ENCODE data around the gene ITGA2B. TPM values are rescaled to one million over a fixed set of nuclear protein-coding genes. Genes with fewer than 3 reads are reported as not detected.
"Not testable (repeated sequence)": the region's sequence is repeated elsewhere in the genome, so short reads cannot be mapped to it uniquely, and the experiment has no call there.

The ITGA2B gene
- total and polyA plus RNA-seq, 2 experiments from 2014 or later, result 13.3 to 13.9 TPM

DNA sequence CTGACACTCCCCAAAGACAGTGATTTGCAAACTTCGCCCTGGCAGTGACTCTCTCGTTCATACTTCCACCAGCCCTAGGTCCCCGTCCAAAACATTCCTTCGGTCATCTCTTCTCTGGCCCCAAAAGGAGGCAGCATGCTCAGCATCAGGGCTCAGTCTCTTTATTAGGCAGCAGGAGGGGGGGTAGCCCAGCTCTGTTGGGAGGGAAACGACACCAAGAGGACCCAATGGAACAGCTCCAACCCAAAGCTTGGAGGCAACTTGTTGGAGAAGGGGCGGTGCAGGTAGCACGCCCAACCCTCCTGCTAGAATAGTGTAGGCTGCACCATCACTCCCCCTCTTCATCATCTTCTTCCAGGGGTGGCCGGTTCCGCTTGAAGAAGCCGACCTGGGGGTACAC lies 17.4 kb downstream of the ITGA2B start (continued):
- TF ChIP-seq, protein P1, sequence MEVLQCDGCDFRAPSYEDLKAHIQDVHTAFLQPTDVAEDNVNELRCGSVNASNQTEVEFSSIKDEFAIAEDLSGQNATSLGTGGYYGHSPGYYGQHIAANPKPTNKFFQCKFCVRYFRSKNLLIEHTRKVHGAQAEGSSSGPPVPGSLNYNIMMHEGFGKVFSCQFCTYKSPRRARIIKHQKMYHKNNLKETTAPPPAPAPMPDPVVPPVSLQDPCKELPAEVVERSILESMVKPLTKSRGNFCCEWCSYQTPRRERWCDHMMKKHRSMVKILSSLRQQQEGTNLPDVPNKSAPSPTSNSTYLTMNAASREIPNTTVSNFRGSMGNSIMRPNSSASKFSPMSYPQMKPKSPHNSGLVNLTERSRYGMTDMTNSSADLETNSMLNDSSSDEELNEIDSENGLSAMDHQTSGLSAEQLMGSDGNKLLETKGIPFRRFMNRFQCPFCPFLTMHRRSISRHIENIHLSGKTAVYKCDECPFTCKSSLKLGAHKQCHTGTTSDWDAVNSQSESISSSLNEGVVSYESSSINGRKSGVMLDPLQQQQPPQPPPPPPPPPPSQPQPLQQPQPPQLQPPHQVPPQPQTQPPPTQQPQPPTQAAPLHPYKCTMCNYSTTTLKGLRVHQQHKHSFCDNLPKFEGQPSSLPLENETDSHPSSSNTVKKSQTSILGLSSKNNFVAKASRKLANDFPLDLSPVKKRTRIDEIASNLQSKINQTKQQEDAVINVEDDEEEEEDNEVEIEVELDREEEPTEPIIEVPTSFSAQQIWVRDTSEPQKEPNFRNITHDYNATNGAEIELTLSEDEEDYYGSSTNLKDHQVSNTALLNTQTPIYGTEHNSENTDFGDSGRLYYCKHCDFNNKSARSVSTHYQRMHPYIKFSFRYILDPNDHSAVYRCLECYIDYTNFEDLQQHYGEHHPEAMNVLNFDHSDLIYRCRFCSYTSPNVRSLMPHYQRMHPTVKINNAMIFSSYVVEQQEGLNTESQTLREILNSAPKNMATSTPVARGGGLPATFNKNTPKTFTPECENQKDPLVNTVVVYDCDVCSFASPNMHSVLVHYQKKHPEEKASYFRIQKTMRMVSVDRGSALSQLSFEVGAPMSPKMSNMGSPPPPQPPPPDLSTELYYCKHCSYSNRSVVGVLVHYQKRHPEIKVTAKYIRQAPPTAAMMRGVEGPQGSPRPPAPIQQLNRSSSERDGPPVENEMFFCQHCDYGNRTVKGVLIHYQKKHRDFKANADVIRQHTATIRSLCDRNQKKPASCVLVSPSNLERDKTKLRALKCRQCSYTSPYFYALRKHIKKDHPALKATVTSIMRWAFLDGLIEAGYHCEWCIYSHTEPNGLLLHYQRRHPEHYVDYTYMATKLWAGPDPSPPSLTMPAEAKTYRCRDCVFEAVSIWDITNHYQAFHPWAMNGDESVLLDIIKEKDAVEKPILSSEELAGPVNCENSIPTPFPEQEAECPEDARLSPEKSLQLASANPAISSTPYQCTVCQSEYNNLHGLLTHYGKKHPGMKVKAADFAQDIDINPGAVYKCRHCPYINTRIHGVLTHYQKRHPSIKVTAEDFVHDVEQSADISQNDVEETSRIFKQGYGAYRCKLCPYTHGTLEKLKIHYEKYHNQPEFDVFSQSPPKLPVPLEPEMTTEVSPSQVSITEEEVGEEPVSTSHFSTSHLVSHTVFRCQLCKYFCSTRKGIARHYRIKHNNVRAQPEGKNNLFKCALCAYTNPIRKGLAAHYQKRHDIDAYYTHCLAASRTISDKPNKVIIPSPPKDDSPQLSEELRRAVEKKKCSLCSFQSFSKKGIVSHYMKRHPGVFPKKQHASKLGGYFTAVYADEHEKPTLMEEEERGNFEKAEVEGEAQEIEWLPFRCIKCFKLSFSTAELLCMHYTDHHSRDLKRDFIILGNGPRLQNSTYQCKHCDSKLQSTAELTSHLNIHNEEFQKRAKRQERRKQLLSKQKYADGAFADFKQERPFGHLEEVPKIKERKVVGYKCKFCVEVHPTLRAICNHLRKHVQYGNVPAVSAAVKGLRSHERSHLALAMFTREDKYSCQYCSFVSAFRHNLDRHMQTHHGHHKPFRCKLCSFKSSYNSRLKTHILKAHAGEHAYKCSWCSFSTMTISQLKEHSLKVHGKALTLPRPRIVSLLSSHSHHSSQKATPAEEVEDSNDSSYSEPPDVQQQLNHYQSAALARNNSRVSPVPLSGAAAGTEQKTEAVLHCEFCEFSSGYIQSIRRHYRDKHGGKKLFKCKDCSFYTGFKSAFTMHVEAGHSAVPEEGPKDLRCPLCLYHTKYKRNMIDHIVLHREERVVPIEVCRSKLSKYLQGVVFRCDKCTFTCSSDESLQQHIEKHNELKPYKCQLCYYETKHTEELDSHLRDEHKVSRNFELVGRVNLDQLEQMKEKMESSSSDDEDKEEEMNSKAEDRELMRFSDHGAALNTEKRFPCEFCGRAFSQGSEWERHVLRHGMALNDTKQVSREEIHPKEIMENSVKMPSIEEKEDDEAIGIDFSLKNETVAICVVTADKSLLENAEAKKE (CRISPR knock-in tag; IDR thresholded peaks at IDR 0.05), result no peak
- TF ChIP-seq POLR2AphosphoS5 (IDR thresholded peaks at IDR 0.05; ENCODE audit: low read depth) (no peak), EZH2 (IDR thresholded peaks at IDR 0.05; ENCODE audit: low read depth, unreplicated experiment) (no peak)

DNA sequence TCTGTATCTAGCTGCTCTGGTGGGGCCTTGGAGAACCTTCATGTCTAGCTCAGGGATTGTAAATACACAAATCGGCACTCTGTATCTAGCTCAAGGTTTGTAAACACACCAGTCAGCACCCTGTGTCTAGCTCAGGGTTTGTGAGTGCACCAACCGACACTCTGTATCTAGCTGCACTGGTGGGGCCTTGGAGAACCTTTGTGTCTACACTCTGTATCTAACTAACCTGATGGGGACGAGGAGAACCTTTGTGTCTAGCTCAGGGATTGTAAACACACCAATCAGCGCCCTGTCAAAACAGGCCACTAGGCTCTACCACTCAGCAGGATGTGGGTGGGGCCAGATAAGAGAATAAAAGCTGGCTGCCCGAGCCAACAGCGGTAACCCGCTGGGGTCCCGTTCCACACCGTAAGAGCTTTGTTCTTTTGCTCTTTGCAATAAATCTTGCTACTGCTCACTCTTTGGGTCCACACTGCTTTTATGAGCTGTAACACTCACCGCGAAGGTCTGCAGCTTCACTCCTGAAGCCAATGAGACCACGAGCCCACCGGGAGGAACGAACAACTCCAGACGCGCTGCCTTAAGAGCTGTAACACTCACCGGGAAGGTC lies 19.9 kb downstream of the ITGA2B start:
- H3K36me3 Mint-ChIP-seq (ENCODE audit: low read depth); H3K4me3 Mint-ChIP-seq; H2AFZ ChIP-seq; H3K36me3 ChIP-seq (ENCODE audit: insufficient read depth); H3K9me2 ChIP-seq (ENCODE audit: insufficient read depth); H3K4me3 ChIP-seq; ATAC-seq; H3K4me1 Mint-ChIP-seq; H4K20me1 ChIP-seq (replicated peaks; ENCODE audit: insufficient read depth); H3K9me3 Mint-ChIP-seq; H3F3A ChIP-seq (replicated peaks; ENCODE audit: low read depth); H3K79me2 ChIP-seq (replicated peaks; ENCODE audit: insufficient read depth); H3K27ac ChIP-seq (ENCODE audit: low read depth); H3K27ac Mint-ChIP-seq; H3K4me2 ChIP-seq; H3K4me1 ChIP-seq (ENCODE audit: insufficient read depth): not testable (repeated sequence)
- DNase-seq (ENCODE audit: low spot score), result peak; percentile 39
- H3K27me3 ChIP-seq (ENCODE audit: insufficient read depth), result peaks cover 11% of the 10 kb centered on the region; the same call in 1 of the 2 replicates
- H3K27me3 Mint-ChIP-seq (ENCODE audit: insufficient read depth, low read depth, poor library complexity), result peaks cover 21% of the 10 kb centered on the region
